HG03097 (cell line): Measurements from ENCODE around the gene USP3.

ENCODE experiments used
- ATAC-seq: cut with Tn5 transposase; IDR thresholded peaks from one replicate; pipeline ENCODE4 v1.9.1; 2021; ENCODE audit not compliant: unreplicated experiment, low FRiP score

Gene USP3, protein sequence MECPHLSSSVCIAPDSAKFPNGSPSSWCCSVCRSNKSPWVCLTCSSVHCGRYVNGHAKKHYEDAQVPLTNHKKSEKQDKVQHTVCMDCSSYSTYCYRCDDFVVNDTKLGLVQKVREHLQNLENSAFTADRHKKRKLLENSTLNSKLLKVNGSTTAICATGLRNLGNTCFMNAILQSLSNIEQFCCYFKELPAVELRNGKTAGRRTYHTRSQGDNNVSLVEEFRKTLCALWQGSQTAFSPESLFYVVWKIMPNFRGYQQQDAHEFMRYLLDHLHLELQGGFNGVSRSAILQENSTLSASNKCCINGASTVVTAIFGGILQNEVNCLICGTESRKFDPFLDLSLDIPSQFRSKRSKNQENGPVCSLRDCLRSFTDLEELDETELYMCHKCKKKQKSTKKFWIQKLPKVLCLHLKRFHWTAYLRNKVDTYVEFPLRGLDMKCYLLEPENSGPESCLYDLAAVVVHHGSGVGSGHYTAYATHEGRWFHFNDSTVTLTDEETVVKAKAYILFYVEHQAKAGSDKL

DNA sequence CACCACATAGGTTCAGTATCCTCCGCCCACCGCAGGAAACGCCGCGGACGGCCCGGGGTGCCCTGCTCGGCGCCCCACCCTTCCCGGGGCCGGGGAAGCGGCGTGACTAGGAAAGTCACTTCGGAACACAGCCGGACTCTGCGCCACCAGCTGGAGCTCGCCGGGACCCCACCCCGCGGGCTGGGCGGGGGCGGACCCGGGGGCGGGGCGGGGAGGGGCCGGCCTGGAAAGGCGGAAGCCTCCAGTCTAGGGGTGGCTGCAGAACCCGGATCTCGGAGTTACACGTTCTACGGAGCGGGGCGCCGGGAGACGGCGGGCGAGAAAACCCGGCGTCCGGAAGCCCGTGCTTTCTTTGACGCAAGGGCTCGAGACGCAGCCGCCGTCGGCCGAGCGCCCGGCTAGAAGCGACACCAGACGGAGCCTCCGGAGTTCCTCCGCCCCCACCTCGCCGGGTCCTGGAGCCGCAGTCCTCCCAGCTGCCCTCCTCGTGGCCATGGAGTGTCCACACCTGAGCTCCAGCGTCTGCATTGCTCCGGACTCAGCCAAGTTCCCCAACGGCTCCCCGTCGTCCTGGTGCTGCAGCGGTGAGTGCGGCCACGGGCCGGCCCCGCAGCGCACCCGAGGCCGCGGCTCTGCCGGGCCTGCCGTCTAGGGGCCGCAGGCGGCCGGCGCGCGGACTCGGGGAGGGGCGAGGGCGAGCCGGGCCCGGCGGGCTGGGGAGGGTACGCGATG lies at the start of gene USP3:
USP3 (plus strand) TSS at position 347 of the 732 bp plus-strand sequence; CDS start at position 494, 147 bp downstream.
- ATAC-seq: peak; percentile 49

DNA sequence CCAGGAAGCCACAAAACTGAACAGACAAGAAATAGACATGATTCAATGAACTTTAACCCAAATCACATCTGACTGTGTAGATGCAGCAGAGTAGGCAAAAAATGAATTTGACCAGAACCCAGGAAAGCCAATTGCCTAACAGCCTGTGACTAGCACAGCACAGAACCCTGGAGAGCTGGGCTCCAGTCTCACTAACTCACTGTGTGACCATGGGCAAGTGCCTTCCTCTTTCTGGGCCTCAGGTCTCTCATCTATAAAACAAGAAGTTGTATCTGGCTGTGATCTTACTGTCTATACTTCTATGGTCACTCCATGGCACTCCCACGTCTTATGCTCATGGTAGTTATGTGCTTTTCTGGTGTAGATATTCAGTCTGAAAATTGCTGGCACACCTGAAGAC lies 48.1 kb upstream of the USP3 start:
- ATAC-seq: no peak

DNA sequence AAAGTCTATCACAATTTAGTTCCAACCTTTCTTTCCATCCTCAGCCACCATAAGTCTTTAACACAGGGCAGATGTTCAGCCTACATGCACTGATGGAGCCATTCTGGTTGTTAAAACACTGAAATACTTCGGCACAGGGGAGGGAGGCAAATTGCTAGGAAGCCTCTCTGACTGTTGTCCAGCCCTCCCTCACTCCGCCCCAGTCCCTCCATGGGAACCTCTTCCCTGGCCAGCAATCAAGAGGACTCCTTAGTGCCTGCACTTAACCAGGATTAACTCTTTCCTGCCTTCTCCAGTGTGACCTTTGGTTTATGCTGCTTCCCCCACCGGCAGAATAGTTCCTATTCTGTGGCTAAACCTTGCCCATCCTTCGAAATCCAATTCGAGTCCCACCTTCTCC lies 47.0 kb upstream of the USP3 start:
- ATAC-seq: no peak

DNA sequence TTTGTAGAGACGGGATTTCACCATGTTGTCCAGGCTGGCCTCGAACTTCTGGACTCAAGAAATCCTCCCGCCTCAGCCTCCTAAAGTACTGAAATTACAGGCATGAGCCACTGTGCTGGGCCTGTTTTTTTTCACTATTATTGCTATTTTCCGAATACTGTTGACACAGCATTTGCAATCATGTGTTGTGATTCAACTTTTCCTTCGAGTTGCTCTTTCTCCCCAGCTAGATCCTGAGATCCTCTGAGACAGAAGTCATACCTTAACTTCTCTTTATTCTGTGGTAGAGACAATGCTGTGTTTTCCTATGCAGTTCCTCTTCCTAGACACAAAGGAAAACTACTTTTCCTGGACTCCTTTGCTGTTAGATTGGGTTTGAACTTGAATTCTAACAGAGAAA lies 46.4 kb upstream of the USP3 start:
- no peak for ATAC-seq

DNA sequence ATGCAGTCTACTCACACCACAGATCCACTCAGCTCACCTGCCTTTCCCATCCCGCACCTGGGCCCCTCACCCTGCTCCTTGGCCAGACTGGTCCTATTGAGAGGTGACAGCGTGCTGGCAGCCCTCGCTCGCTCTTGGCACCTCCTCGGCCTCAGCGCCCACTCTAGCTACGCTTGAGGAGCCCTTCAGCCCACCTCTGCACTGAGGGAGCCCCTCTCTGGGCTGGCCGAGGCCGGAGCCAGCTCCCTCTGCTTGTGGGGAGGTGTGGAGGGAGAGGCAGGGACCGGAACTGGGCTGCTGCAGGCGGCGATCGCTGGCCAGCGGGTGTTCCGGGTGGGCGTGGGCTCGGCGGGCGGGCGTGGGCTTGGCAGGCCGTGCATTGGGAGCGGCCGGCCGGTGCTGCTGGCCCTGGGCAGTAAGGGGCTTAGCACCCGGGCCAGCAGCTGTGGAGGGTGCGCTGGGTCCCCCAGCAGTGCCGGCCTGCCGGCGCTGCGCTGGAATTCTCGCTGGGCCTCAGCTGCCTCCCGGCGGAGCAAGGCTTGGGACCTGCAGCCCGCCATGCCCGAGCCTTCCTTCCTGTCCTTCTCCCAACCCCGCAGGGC lies 45.5 kb upstream of the USP3 start:
- ATAC-seq: no peak

DNA sequence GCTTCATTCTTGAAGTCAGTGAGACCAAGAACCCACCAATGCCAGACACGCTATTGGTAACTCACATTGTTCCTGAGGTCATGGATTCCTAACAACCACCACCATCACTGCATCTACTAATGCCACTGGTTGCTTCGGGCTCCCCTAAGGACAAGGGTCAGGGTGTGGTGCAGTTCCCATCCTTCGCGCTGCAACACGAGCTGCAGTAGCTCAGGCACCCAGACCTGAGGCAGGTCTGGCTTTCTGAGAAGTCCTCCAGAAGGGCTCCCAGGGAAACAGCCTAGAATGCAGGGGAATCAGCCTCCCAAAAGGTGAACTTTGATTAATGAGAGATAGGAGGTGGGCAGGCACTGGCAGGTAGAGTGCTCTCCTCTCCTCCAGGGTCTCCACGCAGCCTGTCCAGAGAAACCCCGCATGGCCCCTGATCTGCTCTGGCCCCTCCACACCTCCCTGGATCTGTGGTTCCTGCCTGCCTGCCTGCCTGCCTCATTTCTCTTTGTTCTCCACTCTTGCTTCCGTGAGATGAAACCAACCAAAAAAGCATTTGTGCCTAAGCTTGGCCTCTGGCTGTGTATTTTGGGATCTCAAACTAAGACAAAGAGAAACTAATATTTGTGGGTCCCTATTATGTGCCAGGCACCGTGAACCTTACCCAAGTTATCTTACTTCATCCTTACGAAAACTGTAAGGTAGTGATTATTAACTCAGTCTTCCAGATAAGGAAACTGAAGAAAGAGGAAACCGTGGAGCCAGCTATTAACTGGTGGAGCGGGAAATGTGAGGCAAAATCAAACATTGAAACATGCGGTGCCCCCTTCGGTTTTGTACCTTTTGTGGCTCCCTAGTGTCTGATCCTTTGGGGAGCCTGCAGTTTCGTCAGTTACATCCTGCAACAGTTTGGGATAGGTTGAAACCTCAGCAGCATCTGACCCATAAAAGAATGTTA lies 43.9 kb upstream of the USP3 start:
- ATAC-seq: no peak

DNA sequence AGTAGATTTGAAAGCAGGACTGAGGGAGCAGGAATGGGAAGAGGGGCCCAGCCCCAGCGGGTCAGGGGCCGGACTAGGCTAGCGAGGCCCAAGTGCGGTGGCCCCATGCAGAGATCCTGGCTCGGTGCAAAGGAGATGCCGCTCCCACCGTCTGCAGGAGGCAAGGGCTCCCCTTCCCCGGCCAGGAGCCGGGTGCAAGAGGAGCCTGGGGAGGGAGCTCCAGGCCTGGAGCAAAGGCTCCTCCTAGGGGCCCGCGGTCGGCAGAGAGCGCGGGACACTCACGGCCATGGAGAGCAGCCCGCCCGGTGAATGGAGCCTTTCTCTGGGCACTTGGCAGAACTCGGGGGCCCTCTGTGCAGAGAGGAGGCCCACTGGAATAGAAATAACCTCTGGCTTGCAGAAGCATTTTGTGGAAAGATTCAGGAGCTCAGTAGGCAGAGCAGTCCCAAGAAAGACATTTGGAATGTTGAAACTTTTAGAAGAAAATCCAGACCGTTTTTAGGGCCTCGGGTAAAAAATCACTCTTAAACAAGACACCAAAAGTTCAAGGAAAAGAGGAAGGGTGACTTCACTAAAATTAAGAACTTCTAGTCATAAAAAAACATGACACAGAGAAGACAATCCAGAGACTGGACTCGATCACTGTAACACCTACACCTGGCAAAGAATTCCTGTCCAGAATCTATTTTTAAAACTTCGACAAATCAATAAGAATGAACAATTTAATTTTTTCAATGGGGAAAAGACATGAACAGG lies 43.0 kb upstream of the USP3 start:
- ATAC-seq: no peak

DNA sequence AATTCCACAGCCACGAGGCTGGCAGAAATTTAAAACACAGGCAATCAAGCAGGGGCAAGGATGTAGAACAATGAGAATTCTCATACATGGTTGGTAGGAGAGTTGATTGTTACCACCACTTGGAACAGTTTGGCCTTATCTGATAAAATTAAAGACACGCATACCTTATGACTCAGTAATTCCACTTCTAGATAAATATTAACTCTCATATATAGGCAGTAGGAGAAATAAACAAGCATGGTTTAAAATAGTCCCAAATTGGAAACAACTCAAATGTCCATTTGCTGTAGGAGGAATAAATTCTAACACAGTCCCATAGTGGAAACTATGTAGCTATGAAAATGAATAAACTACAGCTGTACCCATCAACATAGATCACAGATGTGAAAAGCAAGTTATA lies 42.3 kb upstream of the USP3 start:
- ATAC-seq: no peak

DNA sequence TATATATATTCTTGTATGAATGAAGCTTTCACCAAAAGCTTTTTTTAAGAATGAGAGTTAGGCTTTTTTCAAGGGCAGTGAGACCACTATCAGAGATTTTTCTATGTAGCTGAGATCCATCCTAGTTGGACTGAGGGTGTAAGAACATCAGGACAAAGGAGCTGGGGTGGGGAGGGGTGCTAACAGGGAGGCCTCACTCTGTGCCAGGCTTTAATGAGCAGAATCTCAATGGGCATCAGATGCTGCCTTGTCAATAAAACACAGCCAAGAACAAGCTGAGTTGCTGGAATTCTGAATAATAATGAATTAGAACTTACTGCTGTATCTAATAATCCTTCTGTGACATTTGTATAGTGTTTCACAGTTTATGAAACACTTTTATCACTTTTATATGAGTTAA lies 41.4 kb upstream of the USP3 start:
- no peak for ATAC-seq

DNA sequence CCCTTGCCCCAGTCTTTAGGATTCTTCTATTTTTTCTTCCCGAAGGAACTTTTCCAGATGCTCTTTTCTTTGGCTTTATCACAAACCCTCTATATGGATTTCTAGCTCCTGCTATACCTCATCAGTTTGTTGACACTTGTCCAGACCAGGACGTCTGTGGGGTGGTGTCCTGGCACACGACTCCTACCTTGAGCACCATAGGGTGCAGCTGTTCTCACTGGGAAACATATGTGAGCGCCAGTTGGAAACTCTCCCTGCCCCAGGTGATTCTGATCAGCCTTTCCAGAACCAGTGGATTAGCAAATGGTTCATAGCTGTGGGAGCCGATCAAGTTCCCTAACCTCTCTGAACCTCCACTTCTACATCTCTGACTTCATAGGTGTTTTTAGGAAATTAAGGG lies 40.6 kb upstream of the USP3 start:
- ATAC-seq: no peak

DNA sequence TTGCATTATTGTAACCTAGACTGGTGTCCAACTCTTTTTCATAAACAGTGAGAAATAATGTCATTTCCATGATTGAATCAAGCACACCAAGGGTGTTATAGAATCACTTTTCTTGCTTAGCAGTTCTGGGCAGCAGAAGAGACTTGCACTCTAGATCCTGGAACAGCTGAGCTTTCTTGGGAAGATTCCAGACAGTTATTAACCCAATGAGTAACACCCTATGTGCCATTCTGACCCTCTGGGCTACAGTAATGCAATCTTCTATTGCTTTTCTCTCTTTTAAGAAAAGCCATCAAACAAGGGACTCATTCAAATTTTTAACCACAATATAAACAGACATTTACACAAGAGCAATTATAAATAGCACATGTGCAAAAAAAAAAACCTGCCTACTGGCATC lies 39.3 kb upstream of the USP3 start:
- ATAC-seq: no peak

DNA sequence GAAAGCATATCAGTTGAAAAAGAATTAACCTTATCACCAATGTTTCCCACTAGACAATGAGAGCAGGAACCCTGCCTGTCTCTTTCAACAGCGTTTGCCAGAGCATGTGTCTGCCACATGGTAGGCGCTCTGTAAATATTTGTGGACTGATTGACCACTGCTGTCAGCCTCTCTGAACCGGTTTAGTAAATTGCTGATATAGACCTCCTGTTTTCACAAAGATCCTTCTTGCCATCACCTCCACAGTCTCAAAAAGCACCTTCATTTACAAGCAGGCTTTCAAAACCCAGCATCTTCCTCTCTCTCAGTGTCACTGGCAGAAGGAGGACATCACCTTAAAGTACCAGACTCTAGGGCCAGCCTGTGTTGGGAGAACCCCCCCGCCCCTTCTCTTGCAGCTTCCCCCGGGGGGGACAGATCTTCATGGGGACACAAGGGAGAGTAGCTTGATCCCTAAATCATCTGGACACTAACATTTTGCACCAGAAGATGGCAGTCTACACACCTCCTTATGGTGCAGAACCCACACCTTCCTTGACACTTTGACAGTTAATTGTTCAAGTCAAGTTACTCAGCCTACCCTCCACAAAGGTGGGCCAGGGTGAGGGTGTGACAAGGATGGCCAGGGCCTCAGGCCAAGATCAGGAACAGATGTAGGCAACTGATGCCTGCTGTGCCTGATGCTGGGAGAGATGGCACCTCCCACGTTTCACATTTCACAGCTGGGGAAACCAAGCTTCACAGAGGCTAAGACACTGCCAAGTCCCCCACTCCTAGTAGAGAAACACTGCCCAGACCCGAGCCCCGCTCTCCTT lies 37.8 kb upstream of the USP3 start:
- no peak for ATAC-seq

DNA sequence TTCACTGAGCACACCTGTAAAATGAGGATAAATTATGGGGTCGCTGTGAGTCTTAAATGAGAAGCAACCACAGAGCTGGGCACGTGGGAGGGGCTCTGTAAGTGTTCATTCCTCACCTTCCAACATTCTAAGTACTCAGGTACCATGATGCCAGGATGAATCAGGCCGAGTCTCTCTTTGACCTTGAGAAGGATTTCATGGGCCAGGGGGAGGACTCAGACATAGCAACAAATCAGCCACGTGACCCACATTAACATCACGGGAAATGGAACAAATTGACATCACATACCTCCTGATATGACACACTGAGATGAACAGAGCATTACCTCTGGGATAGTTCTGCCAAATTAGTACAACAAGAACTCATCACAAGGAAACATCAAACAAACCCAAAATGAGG lies 35.2 kb upstream of the USP3 start:
- no peak for ATAC-seq

DNA sequence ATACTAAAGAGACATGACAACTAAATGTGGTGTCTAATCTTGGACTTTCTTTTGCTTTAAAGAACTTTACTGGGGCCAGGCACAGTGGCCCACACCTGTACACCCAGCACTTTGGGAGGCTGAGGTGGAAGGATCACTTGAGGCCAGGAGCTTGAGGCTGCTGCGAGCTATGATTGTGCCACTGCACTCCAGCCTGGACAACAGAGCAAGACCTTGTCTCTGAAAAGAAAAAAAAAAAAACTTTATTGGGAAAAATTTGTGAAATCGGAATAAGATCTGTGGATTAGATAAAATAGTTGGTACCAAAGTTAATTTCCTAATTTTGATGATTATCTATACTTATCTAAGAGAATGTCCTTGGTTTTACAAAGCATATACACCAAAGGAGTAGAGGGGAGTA lies 34.4 kb upstream of the USP3 start:
- ATAC-seq: no peak

DNA sequence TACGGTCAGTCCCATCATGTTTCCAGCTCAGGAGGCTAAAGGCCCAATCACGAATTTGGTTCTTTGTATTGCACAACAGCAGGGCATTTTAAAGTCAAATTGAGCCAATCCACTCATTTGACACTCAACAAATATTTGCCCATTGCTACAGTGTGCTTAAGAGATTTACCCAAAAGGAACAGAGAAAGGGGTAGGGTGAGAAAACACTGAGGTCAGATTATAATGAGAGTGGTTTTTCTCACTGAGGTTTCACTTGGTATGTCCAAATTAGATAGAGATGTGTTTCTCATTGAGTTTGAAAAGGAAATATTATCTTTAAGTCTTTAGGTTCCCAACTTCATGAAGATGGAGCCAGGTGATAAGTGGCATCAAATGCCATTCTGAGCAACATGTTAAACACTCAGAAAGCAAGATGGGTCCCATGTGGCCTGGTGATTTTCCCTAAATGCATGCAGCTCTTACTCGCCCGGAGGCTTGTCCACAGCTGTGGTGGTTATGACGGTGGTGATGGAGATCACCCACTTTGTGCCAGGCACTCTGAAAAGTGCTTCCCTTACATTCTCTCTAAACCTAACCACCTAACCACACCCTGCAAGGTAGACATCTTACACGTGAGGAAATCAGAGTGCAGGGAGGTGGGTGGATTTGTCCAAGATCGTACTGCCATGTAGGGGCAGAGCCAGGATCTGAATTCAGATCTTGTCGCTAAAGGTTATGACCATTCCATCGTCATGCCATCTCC lies 31.2 kb upstream of the USP3 start:
- peak; percentile 34 for ATAC-seq

DNA sequence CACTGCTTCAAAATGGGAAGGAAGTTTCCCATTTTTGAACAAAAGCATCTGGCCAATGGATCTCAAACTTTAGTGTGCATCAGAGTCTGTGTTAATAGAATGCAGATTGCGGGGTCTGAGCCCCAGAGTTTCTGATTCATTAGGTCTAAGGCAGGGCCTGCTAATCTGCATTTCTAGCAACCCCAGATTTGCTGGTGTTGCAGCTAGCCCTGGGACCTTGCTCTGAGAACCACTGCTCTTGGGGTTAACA lies 30.7 kb upstream of the USP3 start:
- no peak for ATAC-seq

DNA sequence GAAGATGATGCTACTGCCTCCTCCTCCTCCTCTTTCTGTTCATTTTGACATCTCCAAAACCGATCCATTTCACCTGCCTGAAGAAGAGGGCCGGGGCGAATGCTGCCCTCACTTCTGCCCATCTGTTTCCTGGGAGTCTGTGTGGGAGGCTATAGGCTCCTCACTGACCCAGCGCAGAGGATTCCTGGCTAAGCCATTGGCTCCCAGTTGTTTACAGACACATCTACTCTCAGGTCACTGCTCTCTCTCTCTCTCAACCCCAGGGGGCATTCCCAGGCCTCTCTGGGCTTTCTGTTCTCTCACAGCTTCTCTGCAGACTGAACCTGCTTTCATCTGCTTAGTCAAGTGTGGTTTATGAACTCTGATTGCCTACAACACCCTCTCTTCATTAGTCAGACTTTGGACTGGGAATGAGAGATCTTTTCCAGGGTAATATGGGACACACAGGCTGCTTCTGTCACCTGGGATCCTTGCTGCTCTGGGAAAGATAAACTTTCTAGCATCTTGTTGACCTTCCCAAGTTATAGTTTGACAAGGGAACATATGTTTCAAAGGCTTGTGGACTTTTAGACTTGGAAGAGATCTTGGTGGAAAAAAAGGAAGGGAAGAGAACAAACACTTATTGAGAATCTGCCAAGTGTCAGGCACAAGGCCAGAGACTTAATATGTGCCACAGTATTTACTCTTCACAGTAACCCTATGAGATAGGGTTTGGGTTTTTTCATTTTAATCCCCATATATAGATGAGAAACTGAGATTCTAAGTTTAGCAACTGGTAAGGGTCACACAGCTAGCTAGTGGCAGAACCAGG lies 30.2 kb upstream of the USP3 start:
- ATAC-seq: peak; percentile 64
